ENCODE data around the gene RTL5. TPM values are rescaled to one million over a fixed set of nuclear protein-coding genes. Genes with fewer than 3 reads are reported as not detected.

The RTL5 gene
- total RNA-seq, 1 donor, result 2.2 TPM

DNA sequence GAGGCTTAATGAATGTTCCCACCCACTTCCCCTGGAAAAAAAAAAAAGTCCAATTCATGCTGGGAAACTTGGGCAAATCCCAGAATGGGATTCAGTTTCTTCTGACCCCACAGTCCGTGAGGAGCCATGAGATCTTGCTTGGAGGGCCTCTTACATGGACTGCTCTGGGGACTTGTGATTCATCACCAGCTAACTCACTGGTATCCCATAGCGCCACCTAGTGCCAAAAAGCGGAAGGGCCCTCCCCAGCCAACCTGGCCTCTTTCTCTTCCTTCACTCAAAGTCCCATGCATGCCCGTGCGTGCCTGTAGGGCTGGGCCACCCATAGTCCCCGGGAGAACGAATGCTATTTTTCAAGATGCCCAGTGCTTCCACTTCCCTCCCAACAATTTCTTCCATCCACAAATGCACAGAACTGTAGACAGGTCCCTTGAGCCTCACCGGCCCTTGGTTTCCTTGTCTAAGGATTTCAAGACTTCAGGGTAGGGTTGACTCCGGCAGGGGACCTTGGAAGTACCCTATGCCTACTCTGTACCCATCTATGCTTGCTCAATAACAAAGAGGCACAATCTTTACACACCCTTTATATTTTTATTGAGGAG is 5.1 kb downstream of the RTL5 start:
- no peaks in the 10 kb centered on the region for H3K36me3 ChIP-seq (ENCODE audit: insufficient read depth, low read length)
- DNase-seq (ENCODE audit: insufficient read length, low spot score, missing footprints), result peak; percentile 97
- no peak overlapping the region for H3K4me3 ChIP-seq (ENCODE audit: insufficient read depth, low read length)
- no peaks in the 10 kb centered on the region for H3K79me2 ChIP-seq (ENCODE audit: insufficient read depth, low read length)
- H3K27ac ChIP-seq (ENCODE audit: low read depth, low read length), result no peak overlapping the region
- H3K4me2 ChIP-seq (ENCODE audit: insufficient read depth, low read length), result peak overlapping the region; percentile 20
- TF ChIP-seq, protein P1, sequence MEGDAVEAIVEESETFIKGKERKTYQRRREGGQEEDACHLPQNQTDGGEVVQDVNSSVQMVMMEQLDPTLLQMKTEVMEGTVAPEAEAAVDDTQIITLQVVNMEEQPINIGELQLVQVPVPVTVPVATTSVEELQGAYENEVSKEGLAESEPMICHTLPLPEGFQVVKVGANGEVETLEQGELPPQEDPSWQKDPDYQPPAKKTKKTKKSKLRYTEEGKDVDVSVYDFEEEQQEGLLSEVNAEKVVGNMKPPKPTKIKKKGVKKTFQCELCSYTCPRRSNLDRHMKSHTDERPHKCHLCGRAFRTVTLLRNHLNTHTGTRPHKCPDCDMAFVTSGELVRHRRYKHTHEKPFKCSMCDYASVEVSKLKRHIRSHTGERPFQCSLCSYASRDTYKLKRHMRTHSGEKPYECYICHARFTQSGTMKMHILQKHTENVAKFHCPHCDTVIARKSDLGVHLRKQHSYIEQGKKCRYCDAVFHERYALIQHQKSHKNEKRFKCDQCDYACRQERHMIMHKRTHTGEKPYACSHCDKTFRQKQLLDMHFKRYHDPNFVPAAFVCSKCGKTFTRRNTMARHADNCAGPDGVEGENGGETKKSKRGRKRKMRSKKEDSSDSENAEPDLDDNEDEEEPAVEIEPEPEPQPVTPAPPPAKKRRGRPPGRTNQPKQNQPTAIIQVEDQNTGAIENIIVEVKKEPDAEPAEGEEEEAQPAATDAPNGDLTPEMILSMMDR (IDR thresholded peaks at IDR 0.05; ENCODE audit: extremely low read depth, low read depth, low read length), result peak; percentile 97
- no peak overlapping the region for H2AFZ ChIP-seq (ENCODE audit: low read length)
- H4K20me1 ChIP-seq (ENCODE audit: insufficient read depth, low read length), result no peaks in the 10 kb centered on the region
- H3K9me3 ChIP-seq (ENCODE audit: low read depth, low read length), result no peaks in the 10 kb centered on the region
- H3K4me1 ChIP-seq (ENCODE audit: insufficient read depth, low read length), result peaks cover 20% of the 10 kb centered on the region
- peaks cover 31% of the 10 kb centered on the region for H3K27me3 ChIP-seq (ENCODE audit: insufficient read depth, low read length)

DNA sequence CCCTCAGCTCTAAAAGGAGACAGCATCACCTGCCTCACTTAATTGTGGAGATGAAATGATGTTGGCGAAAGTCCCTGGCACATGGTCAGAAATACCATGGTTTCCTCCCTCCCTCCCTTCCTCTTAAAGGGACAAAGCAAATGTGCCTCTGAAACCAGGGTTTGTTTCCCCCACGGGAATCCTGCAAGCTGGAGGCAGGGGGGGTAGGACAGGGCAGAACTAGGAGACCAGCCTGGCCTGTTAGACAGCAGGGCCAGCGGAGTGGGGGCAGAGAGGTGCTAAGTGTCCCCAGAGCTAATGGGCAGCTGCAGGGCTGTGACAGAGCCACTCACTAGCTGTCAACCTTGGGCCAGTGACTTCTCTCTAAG is 5.7 kb downstream of the RTL5 start:
- Histone ChIP-seq H3K36me3 (ENCODE audit: insufficient read depth, low read length) (no peaks in the 10 kb centered on the region), H3K79me2 (ENCODE audit: insufficient read depth, low read length) (no peaks in the 10 kb centered on the region), H3K27me3 (ENCODE audit: insufficient read depth, low read length) (peaks cover 31% of the 10 kb centered on the region), H3K4me1 (ENCODE audit: insufficient read depth, low read length) (peaks cover 23% of the 10 kb centered on the region), H3K9me3 (ENCODE audit: low read depth, low read length) (no peaks in the 10 kb centered on the region), H3K27ac (ENCODE audit: low read depth, low read length) (no peak overlapping the region), H3K4me2 (ENCODE audit: insufficient read depth, low read length) (peak overlapping the region; percentile 20), H2AFZ (ENCODE audit: low read length) (no peak overlapping the region), H3K4me3 (ENCODE audit: insufficient read depth, low read length) (no peak overlapping the region), H4K20me1 (ENCODE audit: insufficient read depth, low read length) (no peaks in the 10 kb centered on the region)
- TF ChIP-seq, protein P1 (IDR thresholded peaks at IDR 0.05; ENCODE audit: extremely low read depth, low read depth, low read length), result no peak
- peak; percentile 54 for DNase-seq (ENCODE audit: insufficient read length, low spot score, missing footprints)

DNA sequence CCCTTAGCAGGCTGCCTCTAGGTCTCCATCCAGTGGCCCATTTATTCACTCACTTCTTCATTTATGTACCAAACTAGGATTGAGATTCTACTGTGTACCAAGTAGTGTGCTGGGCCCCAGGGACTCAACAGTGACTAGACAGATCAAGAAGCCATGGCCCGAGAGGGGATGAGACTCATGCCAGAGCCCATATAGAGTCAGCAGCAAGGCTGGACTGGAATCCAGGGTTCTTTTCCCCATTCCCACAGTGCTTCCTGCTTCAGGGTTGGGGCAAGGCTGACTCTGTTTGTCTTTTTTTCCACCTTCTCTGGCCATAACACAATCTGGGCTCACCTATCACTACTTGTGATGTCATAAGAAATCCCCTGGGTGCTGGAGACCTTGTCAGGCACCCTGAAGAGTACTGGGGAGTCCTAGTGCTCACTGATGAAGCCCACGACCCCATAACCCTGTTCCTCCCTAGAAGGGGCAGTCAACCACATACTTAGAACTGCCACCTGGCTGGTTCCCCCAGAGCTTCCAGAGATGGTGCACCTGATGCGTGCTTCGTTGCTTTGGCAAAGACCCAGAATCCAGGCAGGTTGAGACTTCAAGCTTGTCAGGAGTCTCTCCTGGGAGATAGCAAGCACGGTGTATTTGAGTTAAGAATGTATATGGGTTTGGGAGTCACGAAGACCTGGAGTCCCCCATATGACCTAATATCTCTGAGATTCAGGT is 6.2 kb downstream of the RTL5 start:
- Histone ChIP-seq H3K4me1 (ENCODE audit: insufficient read depth, low read length) (peaks cover 24% of the 10 kb centered on the region), H3K4me3 (ENCODE audit: insufficient read depth, low read length) (no peak overlapping the region), H3K9me3 (ENCODE audit: low read depth, low read length) (no peaks in the 10 kb centered on the region), H3K36me3 (ENCODE audit: insufficient read depth, low read length) (no peaks in the 10 kb centered on the region), H2AFZ (ENCODE audit: low read length) (no peak overlapping the region), H3K27me3 (ENCODE audit: insufficient read depth, low read length) (peaks cover 27% of the 10 kb centered on the region), H3K4me2 (ENCODE audit: insufficient read depth, low read length) (no peak overlapping the region), H3K79me2 (ENCODE audit: insufficient read depth, low read length) (no peaks in the 10 kb centered on the region), H3K27ac (ENCODE audit: low read depth, low read length) (no peak overlapping the region), H4K20me1 (ENCODE audit: insufficient read depth, low read length) (no peaks in the 10 kb centered on the region)
- TF ChIP-seq, protein P1 (IDR thresholded peaks at IDR 0.05; ENCODE audit: extremely low read depth, low read depth, low read length), result no peak
- no peak for DNase-seq (ENCODE audit: insufficient read length, low spot score, missing footprints)

DNA sequence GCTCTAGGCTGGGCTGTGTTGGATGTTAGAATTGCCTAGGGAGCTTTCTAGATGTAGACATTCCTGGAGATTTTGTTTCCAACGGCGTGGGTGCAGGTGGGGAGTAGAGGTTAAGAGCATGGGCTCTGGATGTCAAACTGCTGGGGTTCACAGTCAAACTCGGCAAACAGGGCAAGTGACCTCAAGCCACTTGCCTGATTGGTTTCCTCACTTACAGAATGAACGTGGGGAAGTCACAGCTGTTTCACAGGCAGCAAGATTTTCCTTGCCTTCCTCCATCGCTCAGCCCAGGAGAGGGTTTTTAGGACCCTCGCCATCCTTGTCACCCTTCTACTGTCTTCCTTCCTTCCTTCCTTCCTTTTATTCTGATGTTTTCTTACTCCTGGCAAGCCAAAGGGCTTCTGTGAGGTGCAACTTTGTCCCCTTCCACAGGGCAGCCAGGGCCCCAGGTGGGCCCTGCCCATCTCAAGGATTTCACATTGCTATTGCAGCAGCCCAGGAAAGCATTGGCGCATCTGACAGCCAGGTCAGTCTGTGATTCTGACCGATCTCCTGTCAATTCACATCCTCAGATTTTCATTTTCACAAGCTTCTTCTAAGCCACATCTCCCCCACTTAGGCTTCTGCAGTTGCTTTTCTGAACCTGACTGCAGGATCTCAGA is 7.0 kb downstream of the RTL5 start:
- H4K20me1 ChIP-seq (ENCODE audit: insufficient read depth, low read length), result no peaks in the 10 kb centered on the region
- H3K36me3 ChIP-seq (ENCODE audit: insufficient read depth, low read length), result no peaks in the 10 kb centered on the region
- H3K4me3 ChIP-seq (ENCODE audit: insufficient read depth, low read length), result no peak overlapping the region
- TF ChIP-seq, protein P1 (IDR thresholded peaks at IDR 0.05; ENCODE audit: extremely low read depth, low read depth, low read length), result no peak
- no peaks in the 10 kb centered on the region for H3K79me2 ChIP-seq (ENCODE audit: insufficient read depth, low read length)
- H2AFZ ChIP-seq (ENCODE audit: low read length), result no peak overlapping the region
- DNase-seq (ENCODE audit: insufficient read length, low spot score, missing footprints), result no peak
- H3K9me3 ChIP-seq (ENCODE audit: low read depth, low read length), result no peaks in the 10 kb centered on the region
- no peak overlapping the region for H3K4me2 ChIP-seq (ENCODE audit: insufficient read depth, low read length)
- peaks cover 24% of the 10 kb centered on the region for H3K4me1 ChIP-seq (ENCODE audit: insufficient read depth, low read length)
- peaks cover 24% of the 10 kb centered on the region for H3K27me3 ChIP-seq (ENCODE audit: insufficient read depth, low read length)
- H3K27ac ChIP-seq (ENCODE audit: low read depth, low read length), result no peak overlapping the region
